HG03060 (cell line): ENCODE data around the gene OTOP2.

Source experiments
- ATAC-seq: cut with Tn5 transposase; IDR thresholded peaks from one replicate; pipeline ENCODE4 v1.9.1; 2021; ENCODE audit warnings: low read depth, moderate number of reproducible peaks; ENCODE audit not compliant: unreplicated experiment

The OTOP2 gene

GRCh38 chr17:74950207-74950606 is 26.1 kb downstream of the OTOP2 start:
- ATAC-seq: no peak

GRCh38 chr17:74951065-74951464 is 27.0 kb downstream of the OTOP2 start:
- no peak for ATAC-seq

- ATAC-seq: no peak
These were observed 27.8 kb downstream of the OTOP2 start for GRCh38 chr17:74951680-74952421.

GRCh38 chr17:74952431-74953133 is 28.5 kb downstream of the OTOP2 start:
- no peak for ATAC-seq

GRCh38 chr17:74953134-74953687 is 29.1 kb downstream of the OTOP2 start:
- no peak for ATAC-seq

- no peak for ATAC-seq
These were observed 30.0 kb downstream of the OTOP2 start for GRCh38 chr17:74954115-74954514.

- ATAC-seq: no peak
These were observed 30.8 kb downstream of the OTOP2 start for GRCh38 chr17:74954665-74955421.

- no peak for ATAC-seq
These were observed 32.0 kb downstream of the OTOP2 start for GRCh38 chr17:74956093-74956492.

GRCh38 chr17:74957935-74958740 is 34.1 kb downstream of the OTOP2 start:
- no peak for ATAC-seq

GRCh38 chr17:74959826-74960515 is 35.9 kb downstream of the OTOP2 start:
- no peak for ATAC-seq

- no peak for ATAC-seq
These were observed 36.7 kb downstream of the OTOP2 start for GRCh38 chr17:74960570-74961342.

GRCh38 chr17:74961657-74962350 is 37.7 kb downstream of the OTOP2 start:
- ATAC-seq: no peak

GRCh38 chr17:74962622-74963394 is 38.7 kb downstream of the OTOP2 start:
- no peak for ATAC-seq

GRCh38 chr17:74963656-74964055 is 39.6 kb downstream of the OTOP2 start:
- no peak for ATAC-seq

GRCh38 chr17:74964246-74964761 is 40.2 kb downstream of the OTOP2 start:
- no peak for ATAC-seq

- ATAC-seq: no peak
These were observed 41.0 kb downstream of the OTOP2 start for GRCh38 chr17:74964988-74965622.

- ATAC-seq: no peak
These were observed 44.3 kb downstream of the OTOP2 start for GRCh38 chr17:74968361-74968780.
